K562 (cell line): ENCODE measurements around the gene GABRB2.

Experiments
- EZH2 ChIP-seq: IDR thresholded peaks from 2 replicates; pipeline ENCODE4 v1.6.1; 2012; ENCODE audit warnings: low read depth, mild to moderate bottlenecking, inconsistent platforms, low read length, borderline replicate concordance
- FIP1L1 ChIP-seq: fragments of 200-400 bp; formaldehyde crosslinking; IDR thresholded peaks from 2 replicates; pipeline ENCODE4 v1.6.1; 2018; ENCODE audit warnings: mild to moderate bottlenecking, low read depth, low read length; ENCODE audit not compliant: poor library complexity, severe bottlenecking
- ILF3 ChIP-seq: fragments of 450-650 bp; IDR thresholded peaks from 2 replicates; pipeline ENCODE4 v1.6.1; 2018; ENCODE audit warnings: antibody characterized with exemption, mild to moderate bottlenecking, moderate library complexity, borderline replicate concordance
- KAT7 ChIP-seq: sonication (generic); formaldehyde crosslinking; IDR thresholded peaks from 2 replicates; pipeline ENCODE4 v1.8.0; 2022; ENCODE audit warnings: missing genetic modification reagents, mild to moderate bottlenecking, borderline replicate concordance
- KLF16 ChIP-seq: IDR thresholded peaks from 2 replicates; pipeline ENCODE4 v1.6.1; 2016; ENCODE audit warnings: antibody characterized with exemption
- PHB2 ChIP-seq: fragments of 450-650 bp; IDR thresholded peaks from 2 replicates; pipeline ENCODE4 v1.6.1; 2017; ENCODE audit warnings: low read depth
- POLR2AphosphoS2 ChIP-seq: IDR thresholded peaks from 2 replicates; pipeline ENCODE4 v1.6.1; 2012; ENCODE audit warnings: low read length, improper control_type of control experiment
- RAD21 ChIP-seq, 2 experiments: fragments of 250-450 bp in 1 of 2; fragments of 450-650 bp in 1 of 2; sonication (Bioruptor Pico) in 1 of 2; formaldehyde crosslinking in 1 of 2; IDR thresholded peaks in 1 of 2; conservative IDR thresholded peaks in 1 of 2; 2 replicates each; pipeline versions ENCODE4 v1.4.0 to v1.8.0; 2020 to 2022; ENCODE audit warnings: mild to moderate bottlenecking in 2 of 2, moderate library complexity in 1 of 2
- SMC3 ChIP-seq: conservative IDR thresholded peaks from 2 replicates; pipeline ENCODE4 v1.6.1; 2011; ENCODE audit warnings: low read depth, low read length, improper control_type of control experiment; ENCODE audit not compliant: insufficient read depth
- TF ChIP-seq, protein P1 (sequence below): sonication (generic); formaldehyde crosslinking; IDR thresholded peaks from 2 replicates; pipeline ENCODE4 v1.8.0; 2022; ENCODE audit warnings: missing genetic modification reagents, mild to moderate bottlenecking, moderate library complexity, borderline replicate concordance
- TF ChIP-seq, protein P2 (sequence below): fragments of 250-450 bp; sonication (Bioruptor Pico); IDR thresholded peaks from 2 replicates; pipeline ENCODE4 v1.5.0; 2022; ENCODE audit warnings: mild to moderate bottlenecking

- TF ChIP-seq KLF16 (no peak), RAD21 (CRISPR knock-in tag; conservative IDR thresholded peaks at IDR 0.05 in 1 of 2, IDR thresholded peaks at IDR 0.05 in 1 of 2) (no peak), KAT7 (CRISPR knock-in tag) (no peak), PHB2 (no peak), FIP1L1 (no peak), POLR2AphosphoS2 (no peak), EZH2 (no peak), SMC3 (no peak), ILF3 (no peak)
- TF ChIP-seq, protein P1, sequence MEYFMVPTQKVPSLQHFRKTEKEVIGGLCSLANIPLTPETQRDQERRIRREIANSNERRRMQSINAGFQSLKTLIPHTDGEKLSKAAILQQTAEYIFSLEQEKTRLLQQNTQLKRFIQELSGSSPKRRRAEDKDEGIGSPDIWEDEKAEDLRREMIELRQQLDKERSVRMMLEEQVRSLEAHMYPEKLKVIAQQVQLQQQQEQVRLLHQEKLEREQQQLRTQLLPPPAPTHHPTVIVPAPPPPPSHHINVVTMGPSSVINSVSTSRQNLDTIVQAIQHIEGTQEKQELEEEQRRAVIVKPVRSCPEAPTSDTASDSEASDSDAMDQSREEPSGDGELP, result no peak
- TF ChIP-seq, protein P2, sequence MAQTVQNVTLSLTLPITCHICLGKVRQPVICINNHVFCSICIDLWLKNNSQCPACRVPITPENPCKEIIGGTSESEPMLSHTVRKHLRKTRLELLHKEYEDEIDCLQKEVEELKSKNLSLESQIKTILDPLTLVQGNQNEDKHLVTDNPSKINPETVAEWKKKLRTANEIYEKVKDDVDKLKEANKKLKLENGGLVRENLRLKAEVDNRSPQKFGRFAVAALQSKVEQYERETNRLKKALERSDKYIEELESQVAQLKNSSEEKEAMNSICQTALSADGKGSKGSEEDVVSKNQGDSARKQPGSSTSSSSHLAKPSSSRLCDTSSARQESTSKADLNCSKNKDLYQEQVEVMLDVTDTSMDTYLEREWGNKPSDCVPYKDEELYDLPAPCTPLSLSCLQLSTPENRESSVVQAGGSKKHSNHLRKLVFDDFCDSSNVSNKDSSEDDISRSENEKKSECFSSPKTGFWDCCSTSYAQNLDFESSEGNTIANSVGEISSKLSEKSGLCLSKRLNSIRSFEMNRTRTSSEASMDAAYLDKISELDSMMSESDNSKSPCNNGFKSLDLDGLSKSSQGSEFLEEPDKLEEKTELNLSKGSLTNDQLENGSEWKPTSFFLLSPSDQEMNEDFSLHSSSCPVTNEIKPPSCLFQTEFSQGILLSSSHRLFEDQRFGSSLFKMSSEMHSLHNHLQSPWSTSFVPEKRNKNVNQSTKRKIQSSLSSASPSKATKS (CRISPR knock-in tag), result no peak
Observed at GRCh38 chr5:161311965-161312364, 234.6 kb downstream of the GABRB2 start.
